NCI-H446 (cell line): ENCODE measurements around the gene CAT.

ENCODE experiments used
- DNase-seq, 2 experiments: peaks; one replicate each; lab custom pipeline; 2025; lab: John Stamatoyannopoulos, UW

Gene CAT

DNA sequence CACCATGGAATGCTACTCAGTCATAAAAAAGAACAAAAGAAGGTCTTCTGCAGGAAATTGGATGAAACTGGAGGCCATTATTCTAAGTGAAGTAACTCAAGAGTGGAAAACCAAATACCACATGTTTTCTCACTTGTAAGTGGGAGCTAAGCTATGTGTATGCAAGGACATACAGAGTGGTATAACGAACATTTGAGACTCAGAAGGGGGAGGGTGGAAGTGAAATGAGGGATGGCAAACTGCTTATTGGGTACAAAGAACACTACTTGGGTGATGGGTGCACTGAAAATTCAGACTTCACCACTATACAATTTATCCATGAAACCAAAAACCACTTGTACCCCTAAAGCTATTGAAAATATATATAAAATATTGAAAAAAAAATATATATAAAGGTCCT is 13.4 kb upstream of the CAT start:
- DNase-seq: no peak

DNA sequence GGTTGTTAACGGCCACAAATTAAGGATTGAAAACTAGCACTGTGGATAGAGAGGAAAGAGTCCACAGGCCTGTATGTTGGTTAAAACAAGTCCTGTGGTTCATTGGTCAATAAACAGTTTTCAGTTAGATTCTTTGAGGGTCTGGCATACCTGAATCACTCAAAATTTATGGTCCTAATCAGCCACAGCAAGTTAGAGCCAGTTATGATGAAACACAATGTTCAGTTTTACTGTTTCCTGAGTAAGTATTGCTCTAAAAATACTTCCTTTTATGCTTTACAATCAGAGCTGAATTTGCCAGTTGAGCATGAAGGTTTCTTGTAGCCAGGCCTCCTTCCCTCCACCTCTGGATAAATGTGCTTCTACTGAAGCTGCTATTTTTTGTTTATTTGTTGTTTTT is 12.9 kb upstream of the CAT start:
- DNase-seq: no peak

DNA sequence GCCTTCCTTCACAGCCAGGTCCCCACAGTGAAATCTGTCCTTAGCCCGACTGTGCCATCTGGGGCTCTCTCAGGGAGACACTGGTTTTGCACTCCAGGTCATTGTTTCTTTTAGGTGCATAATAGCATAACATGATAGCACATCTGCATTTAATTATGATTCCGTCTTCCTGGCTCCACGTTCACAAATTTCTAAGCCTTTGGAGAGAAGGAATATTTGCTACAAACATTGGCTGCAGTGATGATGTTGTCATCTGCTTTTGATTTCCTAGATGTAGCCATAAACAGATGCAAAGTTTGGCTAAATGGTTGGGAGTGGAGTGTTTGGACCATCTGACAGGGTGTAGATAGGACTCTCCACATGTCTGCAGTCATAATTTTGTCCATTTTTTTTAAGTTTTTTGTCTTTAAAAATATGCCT is 12.0 kb upstream of the CAT start:
- no peak for DNase-seq

DNA sequence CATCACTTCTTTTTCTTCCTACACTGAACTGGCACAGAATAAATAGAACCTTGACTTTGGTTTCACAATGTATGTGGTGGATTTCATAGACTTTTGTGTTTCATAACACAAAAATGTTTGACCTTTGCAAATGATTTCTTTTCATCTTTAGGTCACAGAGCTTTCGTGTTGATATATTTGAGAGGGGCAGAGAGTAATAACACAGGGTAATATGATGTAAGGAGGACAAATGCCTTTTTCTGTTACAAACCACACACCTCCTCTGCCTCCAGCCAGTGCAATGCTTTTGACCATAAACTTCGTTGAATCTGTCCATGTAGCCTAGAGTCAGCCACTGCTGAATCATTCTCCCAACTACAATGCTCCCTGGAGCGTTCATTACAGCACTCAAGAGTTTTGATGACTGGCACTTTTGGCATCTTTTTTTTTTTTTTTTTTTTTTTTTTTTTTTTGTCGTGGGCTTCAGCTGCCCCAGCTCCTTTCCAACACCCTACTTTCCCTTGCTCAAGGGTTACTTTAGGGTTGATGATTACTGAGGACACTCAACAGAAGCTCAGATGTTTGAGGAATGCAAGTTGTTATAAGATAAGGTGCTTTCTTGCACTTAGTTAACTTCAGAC is 11.4 kb upstream of the CAT start:
- peak in 1 of 2 experiments; percentile 7 for DNase-seq

DNA sequence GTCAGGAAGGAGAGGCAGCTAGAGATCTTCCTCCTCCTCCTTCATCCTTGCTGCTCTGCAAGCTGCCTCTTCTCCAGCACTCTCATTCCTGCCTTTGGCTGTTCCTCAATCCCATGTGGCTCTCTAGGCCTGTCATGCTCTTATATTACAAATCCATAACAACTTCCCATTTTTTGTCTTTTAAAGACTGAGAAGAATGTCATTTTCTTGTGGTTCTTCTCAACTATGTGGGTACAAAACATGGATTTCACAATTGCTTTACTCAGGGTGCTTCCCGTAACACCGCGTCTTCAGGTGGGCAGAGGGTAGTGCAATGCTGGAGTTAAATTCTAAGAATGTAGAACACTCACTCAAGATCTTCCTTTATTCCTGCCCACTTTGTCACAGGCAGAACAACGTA is 6.8 kb upstream of the CAT start:
- DNase-seq: no peak

DNA sequence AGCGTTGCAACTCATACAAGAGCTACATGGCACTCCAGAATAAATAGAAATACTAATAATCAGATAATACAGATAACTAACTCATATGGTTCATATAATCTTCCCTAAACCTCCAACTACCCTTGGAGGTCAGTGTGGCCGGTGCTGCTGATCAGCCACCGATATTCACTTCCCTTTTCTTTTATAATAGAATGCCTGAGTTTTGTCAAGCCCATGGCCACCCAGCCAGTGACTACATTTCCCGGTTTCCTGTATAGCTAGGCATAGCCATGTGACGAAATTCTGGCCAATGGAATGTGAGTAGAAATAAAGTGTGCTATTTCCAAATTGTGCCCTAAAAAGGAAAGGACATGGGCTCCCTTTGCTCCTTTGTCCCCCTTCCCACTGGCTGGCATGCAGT is 5.9 kb upstream of the CAT start:
- no peak for DNase-seq

DNA sequence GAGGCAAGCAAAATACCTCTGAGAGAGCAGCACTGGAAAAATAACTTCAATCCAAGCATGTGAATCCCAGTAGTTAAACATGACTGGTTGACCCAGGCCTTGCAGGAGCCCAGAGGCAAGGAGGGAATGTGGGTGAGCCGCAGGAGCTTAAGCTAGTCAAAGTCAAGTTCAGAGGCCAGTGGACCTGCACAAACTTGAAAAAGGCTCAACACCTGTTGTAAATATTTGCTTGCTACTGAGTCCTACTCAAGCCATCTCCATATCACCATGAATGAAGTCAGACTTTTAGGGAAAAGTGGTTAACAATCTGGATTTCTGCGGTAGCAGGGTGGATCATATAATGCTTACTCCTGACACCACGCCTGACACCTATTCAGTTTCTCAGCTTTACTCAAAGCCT is 4.8 kb upstream of the CAT start:
- DNase-seq: no peak

DNA sequence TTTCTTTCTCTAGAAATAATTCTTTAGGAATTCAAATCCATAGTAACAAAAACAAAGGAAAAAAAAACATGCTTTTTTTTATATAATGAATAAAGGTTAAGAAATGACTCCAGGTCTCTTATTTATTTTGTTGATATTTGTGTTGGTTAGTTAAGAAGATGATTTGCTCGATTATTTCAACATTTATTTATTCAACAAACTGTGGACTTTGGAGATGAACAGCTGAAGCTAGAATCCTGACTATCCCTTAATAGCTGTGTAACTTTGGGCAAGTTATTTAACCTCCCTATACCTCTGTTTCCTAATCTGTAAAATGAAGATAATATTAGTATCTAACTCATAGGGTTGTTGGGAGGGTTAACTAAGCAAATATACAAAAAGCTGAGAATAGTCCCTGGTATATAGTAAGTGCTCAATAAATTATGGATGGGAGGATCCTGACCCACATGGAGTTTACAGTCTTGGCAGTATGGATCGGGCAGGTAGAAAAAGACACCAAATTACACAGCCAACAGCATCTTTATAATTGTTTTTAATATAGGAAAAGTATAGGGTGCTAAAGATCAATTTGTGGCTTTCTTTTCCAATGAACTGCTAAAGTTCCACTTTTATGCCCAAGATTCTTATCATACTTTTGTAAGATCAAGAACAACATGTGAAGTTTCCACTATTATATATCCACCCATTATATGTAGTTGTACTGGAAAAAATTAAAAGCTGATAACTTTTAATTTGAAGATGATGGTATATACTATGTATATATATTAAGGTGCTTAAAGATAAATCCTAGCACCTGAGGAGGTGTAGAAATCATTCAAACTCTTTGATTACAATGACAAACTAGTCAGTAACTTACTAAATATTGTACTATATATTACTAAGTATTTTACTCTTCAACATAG is 1.3 kb upstream of the CAT start:
- no peak for DNase-seq

DNA sequence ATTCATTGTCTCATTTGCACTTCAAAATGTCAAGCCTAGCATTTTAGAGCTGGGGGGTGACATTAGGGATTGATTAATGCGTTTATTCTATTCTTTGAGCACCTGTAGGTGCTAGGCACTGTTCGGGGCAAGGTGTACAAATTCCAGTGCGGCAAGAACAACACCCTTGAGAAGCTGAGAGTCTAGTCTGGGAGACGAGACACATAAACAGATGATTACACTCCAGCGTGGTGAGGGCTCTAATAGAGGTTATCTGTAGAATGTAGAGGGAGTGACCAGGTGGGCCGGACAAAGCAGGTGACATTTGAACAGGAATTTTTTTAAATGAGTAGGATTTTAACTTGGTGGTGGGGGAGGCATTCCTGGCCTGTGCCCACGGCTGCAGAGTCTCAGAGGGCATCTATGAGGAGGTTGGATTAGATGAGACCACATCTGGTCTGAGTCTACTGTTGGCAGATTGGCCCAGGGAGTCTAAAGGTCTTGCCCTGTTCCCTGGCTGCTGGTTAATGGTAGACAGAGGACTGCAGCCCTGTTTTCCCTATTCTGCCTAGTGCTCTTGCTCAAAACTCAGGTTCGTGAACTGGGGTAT is 970 bp downstream of the CAT start:
- DNase-seq: no peak

DNA sequence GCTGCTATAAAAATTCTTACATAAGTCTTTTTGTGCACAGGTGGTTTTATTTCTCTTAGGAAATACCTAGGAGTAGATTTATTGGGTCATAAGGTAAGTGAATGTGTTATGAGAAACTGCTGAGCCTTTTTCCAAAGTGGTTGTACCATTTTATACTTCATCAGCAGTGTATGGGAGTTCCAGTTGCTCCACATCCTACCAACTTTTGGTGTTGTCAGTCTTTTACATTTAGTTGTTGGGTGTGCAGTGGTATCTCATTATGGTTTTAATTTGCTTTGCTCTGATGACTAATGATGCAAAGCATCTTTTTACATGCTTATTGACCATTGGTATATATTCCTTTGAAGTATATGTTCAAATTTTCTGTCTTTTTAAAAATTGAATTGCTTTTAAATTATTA is 3.1 kb downstream of the CAT start:
- DNase-seq: no peak

DNA sequence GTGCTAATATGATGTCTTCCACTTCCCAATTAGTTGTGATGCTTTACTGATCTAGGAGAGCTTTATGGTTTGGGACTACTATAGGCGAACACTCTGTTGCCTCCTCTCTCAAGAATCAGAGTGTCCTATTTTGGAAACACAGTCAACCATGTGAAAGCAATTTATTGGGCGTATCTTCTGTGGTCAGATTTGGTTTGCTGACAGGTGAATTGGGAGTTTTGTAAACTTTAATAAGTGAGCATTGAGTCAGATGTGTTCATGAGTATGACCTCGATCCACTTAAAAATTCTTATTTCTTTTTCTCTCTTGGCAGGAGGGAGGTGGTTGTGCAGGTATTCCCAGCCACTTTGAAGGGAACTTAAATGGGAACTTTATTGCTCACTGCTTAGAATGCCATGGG is 4.4 kb downstream of the CAT start:
- no peak for DNase-seq

DNA sequence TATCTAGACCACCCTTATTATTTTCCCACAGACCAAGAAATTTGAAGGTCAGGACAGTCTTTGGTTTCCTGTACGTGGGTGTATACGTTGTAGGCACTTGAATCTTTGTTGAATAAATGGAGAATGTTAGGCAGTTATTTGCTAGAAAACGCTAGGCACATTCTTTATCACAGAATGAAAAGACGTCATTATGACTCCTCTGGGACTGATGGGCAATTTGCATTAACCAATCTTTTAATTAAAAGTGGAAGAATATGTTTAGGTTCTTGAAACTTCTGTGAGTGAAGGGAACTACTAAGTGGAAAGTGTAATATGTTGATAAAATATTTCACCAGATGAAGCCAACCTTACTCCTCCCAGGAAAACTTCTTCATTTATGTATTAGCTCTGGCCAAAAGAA is 5.7 kb downstream of the CAT start:
- no peak for DNase-seq

DNA sequence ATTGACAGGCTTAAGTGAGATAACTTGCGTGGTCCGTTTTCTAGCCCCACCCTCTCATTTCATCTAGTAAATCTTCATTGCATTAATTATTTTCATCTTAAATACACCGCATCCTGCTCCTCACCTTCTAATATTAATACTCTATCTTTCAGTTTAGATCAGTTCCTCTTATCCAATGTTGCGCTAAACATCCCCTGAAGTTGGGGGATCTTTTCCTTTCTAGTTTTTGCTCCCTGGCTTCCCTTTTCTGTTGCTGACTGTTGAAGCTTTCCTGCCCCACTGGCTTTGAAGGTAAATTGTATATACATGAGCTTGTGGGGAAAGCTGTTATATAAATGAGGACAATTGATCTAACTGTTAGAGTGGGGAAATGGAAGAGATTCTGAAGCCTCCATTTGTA is 7.2 kb downstream of the CAT start:
- no peak for DNase-seq

DNA sequence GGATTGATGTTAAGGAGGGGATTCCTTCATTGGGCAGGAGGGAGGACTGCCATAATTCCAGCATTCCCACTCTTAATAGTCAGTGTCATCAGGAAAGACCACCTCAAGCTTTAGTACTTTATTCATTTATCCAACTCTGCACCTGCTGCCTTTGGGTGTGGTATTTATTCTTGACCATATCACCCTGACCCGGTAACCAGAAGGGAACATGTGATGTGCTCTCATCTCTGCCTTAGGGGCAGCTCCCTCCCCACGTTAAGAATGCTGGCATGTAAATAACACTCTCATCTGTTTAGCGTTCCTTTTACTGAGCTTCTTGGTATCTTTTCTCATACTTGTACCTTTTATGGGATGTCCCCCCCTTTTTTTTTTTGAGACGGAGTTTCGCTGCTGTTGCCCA is 7.7 kb downstream of the CAT start:
- no peak for DNase-seq

DNA sequence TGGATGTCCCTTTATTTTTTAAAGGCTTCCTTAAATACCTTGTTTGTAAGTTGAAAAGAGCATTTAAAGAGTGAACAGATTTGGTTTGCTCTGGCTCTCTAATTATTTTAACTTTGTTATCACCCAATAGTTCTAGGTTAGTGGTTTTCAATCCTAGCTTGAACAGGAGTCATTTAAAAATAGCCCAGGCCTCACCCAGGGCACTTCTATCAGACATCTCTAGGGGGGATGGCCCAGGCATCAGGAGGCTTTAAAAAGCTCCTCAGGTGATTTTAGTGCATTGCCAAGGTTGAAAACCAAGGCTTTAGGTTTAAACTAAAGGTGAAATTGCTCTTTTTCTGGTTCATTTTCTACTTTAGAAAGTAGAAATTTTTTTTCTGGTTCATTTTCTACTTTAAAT is 8.3 kb downstream of the CAT start:
- no peak for DNase-seq

DNA sequence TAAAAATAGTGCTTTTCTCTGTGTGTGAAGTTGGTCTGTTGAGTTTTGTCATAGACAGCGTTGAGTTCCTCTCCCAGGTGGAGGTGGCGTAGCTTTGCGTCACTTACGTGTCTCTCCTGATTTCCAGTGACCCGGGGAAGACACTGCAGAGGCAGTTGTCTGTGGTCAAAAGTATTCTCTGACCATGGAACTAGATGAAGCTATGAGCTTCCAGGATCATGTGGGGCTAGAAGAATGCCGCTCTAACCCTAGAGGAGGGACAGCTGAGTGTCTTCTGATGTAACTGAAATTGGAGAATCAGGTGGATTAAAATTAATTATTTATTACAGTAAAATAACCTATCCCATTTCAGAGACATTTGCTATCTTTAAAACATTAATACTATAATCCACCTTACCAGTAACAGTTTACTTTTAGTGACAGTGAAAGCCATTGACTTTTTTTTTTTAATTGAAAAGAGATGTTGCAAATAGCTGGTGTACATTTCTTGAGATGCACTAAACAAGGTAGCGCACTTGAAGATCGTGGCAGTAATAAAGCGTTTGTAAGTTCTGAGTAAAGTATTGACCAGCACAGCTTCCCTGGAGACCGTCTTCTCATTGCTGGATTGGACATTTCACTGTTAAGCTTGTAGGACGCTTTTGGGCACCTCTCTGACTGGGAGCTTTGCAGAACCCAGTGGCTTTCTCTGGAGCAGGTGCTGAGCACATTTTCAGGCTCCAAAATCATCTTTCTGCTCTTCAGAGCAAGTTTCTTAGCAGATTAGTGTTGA is 9.7 kb downstream of the CAT start:
- no peak for DNase-seq

DNA sequence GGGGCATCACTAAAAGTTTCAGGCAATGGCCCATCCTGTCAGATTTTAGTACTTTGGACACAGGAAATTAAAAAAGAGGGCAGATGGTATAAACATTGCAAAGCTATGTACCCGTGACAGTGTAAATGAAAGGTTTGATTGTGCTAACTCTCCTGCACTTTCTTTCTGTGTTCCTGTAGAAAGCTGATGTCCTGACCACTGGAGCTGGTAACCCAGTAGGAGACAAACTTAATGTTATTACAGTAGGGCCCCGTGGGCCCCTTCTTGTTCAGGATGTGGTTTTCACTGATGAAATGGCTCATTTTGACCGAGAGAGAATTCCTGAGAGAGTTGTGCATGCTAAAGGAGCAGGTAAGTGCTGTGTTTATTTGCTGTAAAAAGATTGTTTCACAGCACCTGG is 10.3 kb downstream of the CAT start:
- no peak for DNase-seq

DNA sequence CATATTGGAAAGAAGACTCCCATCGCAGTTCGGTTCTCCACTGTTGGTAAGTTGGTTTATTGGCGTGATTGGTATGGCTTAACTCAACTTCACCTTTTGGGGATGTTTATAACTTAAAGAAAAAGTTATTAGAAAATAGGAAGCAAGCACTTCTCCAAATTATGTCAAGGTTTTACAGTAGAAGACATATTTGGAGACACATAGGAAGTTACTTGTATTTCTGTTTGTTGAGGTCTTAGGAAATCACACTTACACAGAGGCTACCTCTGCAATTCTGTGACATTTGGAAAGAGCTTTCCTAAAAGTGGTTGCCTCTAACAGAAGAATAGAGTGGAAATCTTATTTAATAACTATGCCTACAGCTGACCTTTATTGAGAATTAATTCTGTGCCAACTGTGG is 12.3 kb downstream of the CAT start:
- DNase-seq: no peak

DNA sequence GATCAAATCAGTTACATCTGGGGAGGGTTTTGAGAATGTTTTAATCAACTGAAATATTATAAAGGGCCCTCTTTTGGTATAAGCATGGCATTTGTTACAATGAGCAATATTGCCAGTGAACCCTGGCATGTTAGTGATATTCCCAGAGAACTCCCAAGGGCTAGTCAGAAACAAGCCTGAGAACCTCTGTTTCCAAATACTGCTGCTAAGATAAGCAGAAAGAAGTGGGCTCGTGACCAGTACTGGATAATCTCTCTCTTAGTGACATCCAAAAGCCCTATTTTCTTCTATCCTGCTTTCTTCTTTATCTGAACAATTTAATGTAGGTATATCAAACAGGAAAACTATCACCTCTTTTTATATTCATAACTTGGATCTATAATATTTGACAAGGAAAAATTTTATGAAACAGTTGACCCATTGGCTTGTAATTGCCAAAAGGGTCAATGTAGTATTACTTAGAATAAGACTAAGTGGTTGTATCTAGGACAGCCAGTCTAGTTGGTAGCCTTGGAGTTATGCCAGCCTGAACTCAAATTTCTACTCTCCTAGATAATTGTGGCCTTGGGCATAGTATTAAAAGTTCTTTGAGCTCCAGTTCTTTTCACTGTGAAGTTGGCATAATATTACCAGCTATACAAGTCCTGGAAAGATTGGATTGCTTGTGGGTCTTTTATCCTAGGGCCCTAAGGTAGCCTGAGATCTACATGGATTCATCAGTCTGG is 15.7 kb downstream of the CAT start:
- no peak for DNase-seq

DNA sequence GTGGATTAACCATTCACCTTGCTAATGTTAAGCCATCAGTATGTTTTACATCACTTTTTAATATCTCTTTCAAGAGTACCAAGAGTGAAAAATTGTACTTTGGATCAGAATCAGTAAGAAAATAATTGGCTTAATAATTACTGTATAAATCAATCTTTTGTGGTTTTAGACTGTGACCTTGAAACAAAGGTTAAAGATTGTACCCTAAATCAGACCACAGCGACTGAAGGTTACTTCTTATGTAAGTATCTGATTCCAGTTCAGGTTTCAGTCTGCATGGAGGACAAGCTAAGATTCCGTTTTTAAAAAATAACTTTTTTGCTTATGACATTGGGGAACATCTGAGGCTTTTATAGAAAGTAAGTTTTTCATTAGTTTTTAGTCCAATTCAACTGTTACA is 18.9 kb downstream of the CAT start:
- no peak for DNase-seq

DNA sequence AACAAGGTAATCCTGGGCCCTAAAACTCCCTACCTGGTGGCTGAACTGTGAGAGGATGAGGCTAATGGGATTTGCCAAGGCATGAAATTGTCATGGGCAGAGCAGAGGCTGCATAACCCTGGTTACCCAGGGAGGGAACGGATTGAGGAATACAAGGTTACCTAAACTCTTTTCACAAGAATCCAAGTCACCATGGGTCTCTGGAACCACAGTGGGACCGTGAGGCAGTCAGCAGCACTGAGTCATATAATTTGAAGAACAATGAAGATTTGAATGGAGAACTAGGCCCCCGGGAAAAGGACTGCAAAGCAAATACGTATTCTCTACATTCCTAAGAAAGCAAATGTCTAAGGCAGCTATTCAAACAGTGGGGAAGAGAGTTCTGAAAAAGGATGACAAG is 19.8 kb downstream of the CAT start:
- DNase-seq: no peak
